NB4 (cell line): Measurements from ENCODE around the gene ARMC12.

ENCODE experiments used
- CTCF ChIP-seq: IDR thresholded peaks from one replicate; pipeline ENCODE4 v1.5.1; 2012; ENCODE audit warnings: low read depth, low read length
- MAX ChIP-seq: IDR thresholded peaks from 2 replicates; pipeline ENCODE4 v1.6.1; 2011; ENCODE audit warnings: low read depth, low read length

GRCh38 chr6:35735452-35735851, 1.4 kb upstream of the ARMC12 start:
- TF ChIP-seq CTCF (no peak), MAX (no peak)
